Keratinocyte (primary cell): ENCODE results near the gene HID1. TPM values are rescaled to one million over a fixed set of nuclear protein-coding genes. Genes with fewer than 3 reads are reported as not detected.

ENCODE experiments used
- DNase-seq: peaks from one replicate; pipeline ENCODE4 v3.0.0-alpha.2; 2011; ENCODE audit warnings: low read depth, missing footprints, low spot score
- FAIRE-seq: peaks from 2 replicates; lab custom pipeline; 2011; peaks lifted over from hg19 to GRCh38; lab: Jason Lieb, UNC
- H2AFZ ChIP-seq: 2 replicates; pipeline ENCODE4 v1.6.0; 2012; ENCODE audit warnings: low read length, control low read depth, inconsistent platforms; ENCODE audit not compliant: control insufficient read depth
- H3K27ac ChIP-seq: 2 replicates; pipeline ENCODE4 v1.5.1; 2011; ENCODE audit warnings: low read length; ENCODE audit not compliant: control insufficient read depth, insufficient read depth
- H3K27me3 ChIP-seq: 3 replicates; pipeline ENCODE4 v1.6.0; 2011; ENCODE audit warnings: low read length; ENCODE audit not compliant: control insufficient read depth, insufficient read depth; ENCODE audit errors: extremely low read depth
- H3K36me3 ChIP-seq, 2 experiments: 2 replicates in 1 of 2; 3 replicates in 1 of 2; pipeline ENCODE4 v1.5.1; 2011; ENCODE audit warnings: low read length in 2 of 2, mild to moderate bottlenecking in 1 of 2; ENCODE audit not compliant: control insufficient read depth in 2 of 2, insufficient read depth in 2 of 2; ENCODE audit errors: extremely low read depth in 1 of 2
- H3K4me1 ChIP-seq: 3 replicates; pipeline ENCODE4 v1.5.1; 2011; ENCODE audit warnings: low read length; ENCODE audit not compliant: control insufficient read depth, insufficient read depth; ENCODE audit errors: extremely low read depth
- H3K4me2 ChIP-seq: 3 replicates; pipeline ENCODE4 v1.6.0; 2011; ENCODE audit warnings: low read depth, low read length; ENCODE audit not compliant: control insufficient read depth, insufficient read depth; ENCODE audit errors: extremely low read depth
- H3K4me3 ChIP-seq, 3 experiments: fragments of 200-600 bp in 1 of 3; sonication (generic) in 1 of 3; 2 replicates in 2 of 3; 3 replicates in 1 of 3; pipeline ENCODE4 v1.5.1; 2011 to 2016; ENCODE audit warnings: low read length in 3 of 3, mild to moderate bottlenecking in 3 of 3, control low read depth in 2 of 3, inconsistent platforms in 1 of 3, low read depth in 1 of 3, mixed read lengths in 1 of 3, mixed run types in 1 of 3, moderate library complexity in 1 of 3; ENCODE audit not compliant: control insufficient read depth in 2 of 3, insufficient read depth in 2 of 3; ENCODE audit errors: extremely low read depth in 1 of 3
- H3K79me2 ChIP-seq: 2 replicates; pipeline ENCODE4 v1.6.0; 2012; ENCODE audit warnings: low read length; ENCODE audit not compliant: control insufficient read depth, insufficient read depth
- H3K9ac ChIP-seq: 3 replicates; pipeline ENCODE4 v1.6.0; 2011; ENCODE audit warnings: low read length; ENCODE audit not compliant: control insufficient read depth, insufficient read depth; ENCODE audit errors: extremely low read depth
- H3K9me1 ChIP-seq: 3 replicates; pipeline ENCODE4 v1.6.0; 2011; ENCODE audit warnings: low read length; ENCODE audit not compliant: control insufficient read depth, insufficient read depth; ENCODE audit errors: extremely low read depth
- H3K9me3 ChIP-seq: 2 replicates; pipeline ENCODE4 v1.5.1; 2012; ENCODE audit warnings: low read depth, low read length; ENCODE audit not compliant: control insufficient read depth
- H4K20me1 ChIP-seq: 3 replicates; pipeline ENCODE4 v1.6.0; 2011; ENCODE audit warnings: low read length; ENCODE audit not compliant: control insufficient read depth, insufficient read depth; ENCODE audit errors: extremely low read depth
- EZH2 ChIP-seq: IDR thresholded peaks from one replicate; pipeline ENCODE4 v1.6.1; 2012; ENCODE audit warnings: inconsistent platforms, mild to moderate bottlenecking, low read length, moderate library complexity
- dilution Hi-C: fragments of 300-500 bp; cut with MboI; formaldehyde crosslinking; loops from one replicate; pipeline ENCODE4 v1.7.0; 2020; ENCODE audit warnings: low sequenced_read_pairs; ENCODE audit not compliant: extremely low pct_ligation_motif_present
- polyA plus RNA-seq, 5 experiments: library from polyadenylated mRNA; depleted of rRNA in 3 of 5; stranded (reverse) in 3 of 5; stranded (forward) in 1 of 5; unstranded in 1 of 5; fragments of >200 nt; gene quantifications; 1 replicate in 1 of 5; 2 replicates in 3 of 5; 3 replicates in 1 of 5; pipeline versions ENCODE4 v1.2.1 to v1.2.3, GENCODE V29; 2011 to 2012; ENCODE audit warnings: missing spikeins in 2 of 5, low read depth in 1 of 5, low replicate concordance in 1 of 5
- TF ChIP-seq, protein P1 (sequence below), 3 experiments: IDR thresholded peaks in 1 of 3; conservative IDR thresholded peaks in 1 of 3; optimal IDR thresholded peaks in 1 of 3; 2 replicates in 2 of 3; 3 replicates in 1 of 3; pipeline versions ENCODE3 to v1.5.1; 2011; ENCODE audit warnings: low read length in 3 of 3, mild to moderate bottlenecking in 3 of 3, moderate library complexity in 2 of 3, control low read depth in 1 of 3, inconsistent platforms in 1 of 3; ENCODE audit not compliant: insufficient read depth in 2 of 3; ENCODE audit errors: extremely low read depth in 1 of 3

HID1 gene
- polyA plus RNA-seq, 1 donor (not counting 4 experiments of a cell fraction or from before 2014, with no cell fraction given), result 0.33 TPM

DNA sequence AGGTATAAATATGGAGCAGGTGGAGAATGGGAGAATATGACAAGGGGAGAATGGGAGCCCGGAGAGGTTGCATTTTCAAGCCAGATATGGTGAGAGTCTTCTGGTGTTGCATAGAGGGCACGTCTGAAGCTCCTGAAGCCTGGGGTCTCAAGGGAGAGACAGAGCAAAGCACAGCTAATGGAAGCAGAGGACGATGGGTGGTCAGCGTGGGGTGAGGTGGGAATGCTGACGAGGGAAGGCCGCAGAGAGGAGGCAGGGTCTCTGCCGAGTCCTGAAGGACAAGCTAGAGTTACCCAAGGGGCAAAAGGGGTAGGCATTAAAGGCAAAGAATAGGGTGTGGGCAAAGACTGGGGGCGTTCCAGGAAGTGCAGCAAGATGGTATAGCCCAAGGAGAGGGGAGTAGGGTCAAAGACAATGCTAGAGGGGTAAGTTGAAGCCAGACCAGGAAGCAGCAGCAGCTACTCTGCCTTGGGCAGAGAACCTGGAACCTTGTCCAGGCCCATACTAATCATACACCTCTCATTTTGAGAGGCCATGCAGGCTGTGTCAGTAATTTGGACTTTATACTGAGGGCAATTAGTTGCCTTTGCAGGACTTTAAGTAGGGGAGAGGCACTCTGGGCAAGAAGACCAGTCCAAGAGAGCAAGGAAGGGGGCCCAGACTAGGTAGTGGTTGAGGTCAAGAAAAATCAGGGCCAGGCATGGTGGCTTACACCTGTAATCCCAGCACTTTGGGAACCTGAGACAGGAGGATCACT, 34.2 kb downstream of the HID1 start:
- no peak overlapping the region for H3K4me3 ChIP-seq
- dilution Hi-C loops, result no loop called here
- H3K4me2 ChIP-seq, result no peak overlapping the region
- H3K9ac ChIP-seq, result no peak overlapping the region
- peaks cover 4% of the 10 kb centered on the region for H3K4me1 ChIP-seq
- TF ChIP-seq EZH2, result no peak
- TF ChIP-seq, protein P1, sequence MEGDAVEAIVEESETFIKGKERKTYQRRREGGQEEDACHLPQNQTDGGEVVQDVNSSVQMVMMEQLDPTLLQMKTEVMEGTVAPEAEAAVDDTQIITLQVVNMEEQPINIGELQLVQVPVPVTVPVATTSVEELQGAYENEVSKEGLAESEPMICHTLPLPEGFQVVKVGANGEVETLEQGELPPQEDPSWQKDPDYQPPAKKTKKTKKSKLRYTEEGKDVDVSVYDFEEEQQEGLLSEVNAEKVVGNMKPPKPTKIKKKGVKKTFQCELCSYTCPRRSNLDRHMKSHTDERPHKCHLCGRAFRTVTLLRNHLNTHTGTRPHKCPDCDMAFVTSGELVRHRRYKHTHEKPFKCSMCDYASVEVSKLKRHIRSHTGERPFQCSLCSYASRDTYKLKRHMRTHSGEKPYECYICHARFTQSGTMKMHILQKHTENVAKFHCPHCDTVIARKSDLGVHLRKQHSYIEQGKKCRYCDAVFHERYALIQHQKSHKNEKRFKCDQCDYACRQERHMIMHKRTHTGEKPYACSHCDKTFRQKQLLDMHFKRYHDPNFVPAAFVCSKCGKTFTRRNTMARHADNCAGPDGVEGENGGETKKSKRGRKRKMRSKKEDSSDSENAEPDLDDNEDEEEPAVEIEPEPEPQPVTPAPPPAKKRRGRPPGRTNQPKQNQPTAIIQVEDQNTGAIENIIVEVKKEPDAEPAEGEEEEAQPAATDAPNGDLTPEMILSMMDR (optimal IDR thresholded peaks at IDR 0.05 in 1 of 3, IDR thresholded peaks at IDR 0.05 in 1 of 3, conservative IDR thresholded peaks at IDR 0.05 in 1 of 3; ENCODE audit: extremely low read depth in 1 of 3, insufficient read depth in 2 of 3, low read length in 3 of 3), result no peak
- H4K20me1 ChIP-seq, result no peaks in the 10 kb centered on the region
- no peaks in the 10 kb centered on the region for H3K9me1 ChIP-seq
- no peak overlapping the region for H3K27ac ChIP-seq
- H3K79me2 ChIP-seq, result no peaks in the 10 kb centered on the region
- no peak for DNase-seq
- no peaks in the 10 kb centered on the region for H3K36me3 ChIP-seq
- peaks cover 37% of the 10 kb centered on the region for H3K27me3 ChIP-seq
- H2AFZ ChIP-seq, result no peak overlapping the region
- H3K9me3 ChIP-seq, result no peaks in the 10 kb centered on the region
- no peak for FAIRE-seq

DNA sequence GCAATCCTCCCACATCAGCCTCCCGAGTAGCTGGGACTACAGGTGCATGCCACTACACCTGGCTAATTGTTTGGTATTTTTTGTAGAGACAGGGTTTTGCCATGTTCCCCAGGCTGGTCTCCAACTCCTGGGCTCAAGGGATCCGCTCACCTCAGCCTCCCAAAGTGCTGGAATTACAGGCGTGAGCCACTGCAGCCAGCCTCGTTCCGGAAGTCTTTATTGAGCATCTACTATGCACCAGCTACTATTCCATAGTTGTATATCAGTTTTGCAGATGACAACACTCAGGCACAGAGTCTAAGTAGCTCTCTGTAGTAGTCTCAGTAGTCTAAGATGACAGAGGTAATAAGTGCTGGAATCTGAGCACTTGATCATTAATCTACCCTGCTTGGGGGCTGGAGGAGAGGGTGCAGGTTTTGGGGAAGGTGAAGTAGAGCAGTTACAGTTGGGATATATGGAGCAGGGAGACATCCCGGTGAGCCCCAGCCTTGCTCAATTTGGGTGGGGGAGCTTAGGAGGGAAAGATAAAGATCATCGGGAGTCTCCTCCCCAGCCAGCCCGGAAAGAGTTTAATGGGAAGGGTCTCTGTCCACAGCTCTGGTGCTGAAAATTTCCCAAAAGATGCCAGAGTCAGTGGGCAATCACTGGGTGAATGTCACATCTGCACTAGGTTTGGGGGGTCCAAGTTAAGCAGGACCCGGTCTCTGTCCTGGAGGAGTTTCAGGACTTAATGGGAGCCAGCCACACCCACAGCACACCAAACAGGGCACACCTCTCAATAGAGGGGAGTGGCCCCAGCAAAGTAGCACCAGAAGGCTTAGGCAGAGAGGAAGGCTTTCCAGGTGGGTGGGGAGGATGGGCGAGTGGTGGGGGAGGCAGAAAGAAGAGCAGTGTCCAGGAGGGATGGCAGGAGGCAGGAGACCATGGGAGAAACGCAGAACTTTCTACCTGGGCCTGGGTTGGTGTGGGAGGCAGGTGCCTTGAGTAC, 35.2 kb downstream of the HID1 start:
- Histone ChIP-seq H4K20me1 (no peaks in the 10 kb centered on the region), H3K27ac (no peak overlapping the region), H3K27me3 (peaks cover 45% of the 10 kb centered on the region), H2AFZ (no peak overlapping the region), H3K9ac (no peak overlapping the region), H3K9me1 (no peaks in the 10 kb centered on the region), H3K4me2 (no peak overlapping the region), H3K79me2 (no peaks in the 10 kb centered on the region), H3K4me1 (no peaks in the 10 kb centered on the region), H3K9me3 (no peaks in the 10 kb centered on the region), H3K4me3 (no peak overlapping the region), H3K36me3 (no peaks in the 10 kb centered on the region)
- TF ChIP-seq, protein P1 (optimal IDR thresholded peaks at IDR 0.05 in 1 of 3, IDR thresholded peaks at IDR 0.05 in 1 of 3, conservative IDR thresholded peaks at IDR 0.05 in 1 of 3; ENCODE audit: extremely low read depth in 1 of 3, insufficient read depth in 2 of 3, low read length in 3 of 3), result no peak
- TF ChIP-seq EZH2, result no peak
- dilution Hi-C loops, result no loop called here
- DNase-seq (no peak), FAIRE-seq (no peak)
